Left ventricle myocardium inferior (tissue), 1 donor: ENCODE measurements around the gene SMPD2. TPM values are rescaled to one million over a fixed set of nuclear protein-coding genes. Genes with fewer than 3 reads are reported as not detected.

ENCODE experiments used
- DNase-seq: peaks from one replicate; pipeline ENCODE4 v3.0.0-alpha.2; 2020
- H3K27ac ChIP-seq: fragments of 200-600 bp; replicated peaks from 2 replicates; pipeline ENCODE4 v1.8.0; 2021
- H3K27me3 ChIP-seq: fragments of 200-600 bp; 2 replicates; pipeline ENCODE4 v1.8.0; 2021; ENCODE audit warnings: low read depth
- H3K36me3 ChIP-seq: fragments of 200-600 bp; 2 replicates; pipeline ENCODE4 v1.8.0; 2021
- H3K4me1 ChIP-seq: fragments of 200-600 bp; 2 replicates; pipeline ENCODE4 v1.8.0; 2021
- H3K4me3 ChIP-seq: fragments of 200-600 bp; 2 replicates; pipeline ENCODE4 v1.8.0; 2021; ENCODE audit warnings: mild to moderate bottlenecking, moderate library complexity
- H3K9me3 ChIP-seq: fragments of 200-600 bp; replicated peaks from 2 replicates; pipeline ENCODE4 v1.8.0; 2021
- intact Hi-C: fragments of 100-400 bp; cut with micrococcal nuclease; formaldehyde crosslinking; loops from one replicate; pipeline ENCODE4 v1.11.0; 2022
- total RNA-seq: library from RNA; stranded (reverse); fragmentation: NEBNext Ultra II Directional; extraction: Animal tissue kit (Norgen Biotek cat#: 25700); gene quantifications from one replicate; pipeline ENCODE4 v1.2.1, GENCODE V29; 2021
- TF ChIP-seq, protein P1 (sequence below): fragments of 200-600 bp; IDR thresholded peaks from 2 replicates; pipeline ENCODE4 v1.8.0; 2021; ENCODE audit warnings: antibody characterized with exemption, mild to moderate bottlenecking, borderline replicate concordance
- donor health status: DM: no; HTN: yes; CAD: no; lungs with severe emphysema.

SMPD2 gene
- total RNA-seq, 1 donor from 2014 or later = 3.5 TPM

- TF ChIP-seq, protein P1, sequence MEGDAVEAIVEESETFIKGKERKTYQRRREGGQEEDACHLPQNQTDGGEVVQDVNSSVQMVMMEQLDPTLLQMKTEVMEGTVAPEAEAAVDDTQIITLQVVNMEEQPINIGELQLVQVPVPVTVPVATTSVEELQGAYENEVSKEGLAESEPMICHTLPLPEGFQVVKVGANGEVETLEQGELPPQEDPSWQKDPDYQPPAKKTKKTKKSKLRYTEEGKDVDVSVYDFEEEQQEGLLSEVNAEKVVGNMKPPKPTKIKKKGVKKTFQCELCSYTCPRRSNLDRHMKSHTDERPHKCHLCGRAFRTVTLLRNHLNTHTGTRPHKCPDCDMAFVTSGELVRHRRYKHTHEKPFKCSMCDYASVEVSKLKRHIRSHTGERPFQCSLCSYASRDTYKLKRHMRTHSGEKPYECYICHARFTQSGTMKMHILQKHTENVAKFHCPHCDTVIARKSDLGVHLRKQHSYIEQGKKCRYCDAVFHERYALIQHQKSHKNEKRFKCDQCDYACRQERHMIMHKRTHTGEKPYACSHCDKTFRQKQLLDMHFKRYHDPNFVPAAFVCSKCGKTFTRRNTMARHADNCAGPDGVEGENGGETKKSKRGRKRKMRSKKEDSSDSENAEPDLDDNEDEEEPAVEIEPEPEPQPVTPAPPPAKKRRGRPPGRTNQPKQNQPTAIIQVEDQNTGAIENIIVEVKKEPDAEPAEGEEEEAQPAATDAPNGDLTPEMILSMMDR = no peak
- H3K4me1 ChIP-seq = peaks cover 45% of the 10 kb centered on the region
- no peaks in the 10 kb centered on the region for H3K9me3 ChIP-seq
- H3K4me3 ChIP-seq = peak overlapping the region; percentile 84
- H3K36me3 ChIP-seq = no peaks in the 10 kb centered on the region
- peak; percentile 46 for DNase-seq
- peak overlapping the region; percentile 78 for H3K27ac ChIP-seq
- intact Hi-C loops = no loop called here
- no peaks in the 10 kb centered on the region for H3K27me3 ChIP-seq
Measured at GRCh38 chr6:109453594-109454495, 13.3 kb downstream of the SMPD2 start.

GRCh38 chr6:109454496-109455436, 14.2 kb downstream of the SMPD2 start:
- Histone ChIP-seq H3K4me3 (peak overlapping the region; percentile 84), H3K4me1 (peaks cover 45% of the 10 kb centered on the region), H3K27ac (peak overlapping the region; percentile 78), H3K36me3 (no peaks in the 10 kb centered on the region), H3K27me3 (no peaks in the 10 kb centered on the region), H3K9me3 (no peaks in the 10 kb centered on the region)
- DNase-seq = no peak
- intact Hi-C loops = no loop called here
- TF ChIP-seq, protein P1 = no peak

GRCh38 chr6:109455437-109456110, 15.1 kb downstream of the SMPD2 start, which contains the start of gene MICAL1:
TSS of gene MICAL1 (minus strand) at chr6:109455772. CDS start at chr6:109454196, 1,576 bp downstream.
- Histone ChIP-seq H3K27me3 (no peaks in the 10 kb centered on the region), H3K9me3 (no peaks in the 10 kb centered on the region), H3K4me3 (peak within 1 kb of the TSS; percentile 84), H3K4me1 (peaks cover 45% of the 10 kb centered on the region), H3K27ac (peak within 1 kb of the TSS; percentile 78), H3K36me3 (no peaks in the 10 kb centered on the region)
- intact Hi-C loops = no loop called here
- DNase-seq = peak; percentile 73
- TF ChIP-seq, protein P1 = peak; percentile 56

- Histone ChIP-seq H3K4me1 (peaks cover 45% of the 10 kb centered on the region), H3K27me3 (no peaks in the 10 kb centered on the region), H3K9me3 (peaks cover 2% of the 10 kb centered on the region), H3K36me3 (peaks cover 4% of the 10 kb centered on the region), H3K27ac (peak overlapping the region; percentile 78), H3K4me3 (peak overlapping the region; percentile 84)
- TF ChIP-seq, protein P1 = no peak
- DNase-seq = no peak
- intact Hi-C loops = no loop called here
Measured at GRCh38 chr6:109456111-109456583, 15.6 kb downstream of the SMPD2 start.
